DOHH2 (cell line): ENCODE results near the gene FRYL.

Source experiments
- CTCF ChIP-seq: fragments of 200-600 bp; sonication (generic); IDR thresholded peaks from one replicate; pipeline ENCODE4 v1.5.1; 2014; ENCODE audit warnings: antibody characterized with exemption, mild to moderate bottlenecking, low read depth, low read length; ENCODE audit not compliant: poor library complexity, severe bottlenecking
- EZH2phosphoT487 ChIP-seq: fragments of 200-600 bp; sonication (generic); IDR thresholded peaks from 2 replicates; pipeline ENCODE4 v1.6.1; 2017; ENCODE audit warnings: borderline replicate concordance, mild to moderate bottlenecking, antibody characterized with exemption, low read length, moderate library complexity, mixed read lengths

- TF ChIP-seq CTCF (no peak), EZH2phosphoT487 (no peak)
Measured at GRCh38 chr4:48755281-48755680, 24.8 kb downstream of the FRYL start.
